NCI-H2227 treated with DMSO at 0.1 percent for 48 hours (cell line): ENCODE measurements around the gene ZBTB42.

Source experiments
- DNase-seq: peaks from one replicate; lab custom pipeline; 2025; lab: John Stamatoyannopoulos, UW

ZBTB42 gene

GRCh38 chr14:104769324-104770071, 31.4 kb upstream of the ZBTB42 start:
- DNase-seq, result no peak

DNA sequence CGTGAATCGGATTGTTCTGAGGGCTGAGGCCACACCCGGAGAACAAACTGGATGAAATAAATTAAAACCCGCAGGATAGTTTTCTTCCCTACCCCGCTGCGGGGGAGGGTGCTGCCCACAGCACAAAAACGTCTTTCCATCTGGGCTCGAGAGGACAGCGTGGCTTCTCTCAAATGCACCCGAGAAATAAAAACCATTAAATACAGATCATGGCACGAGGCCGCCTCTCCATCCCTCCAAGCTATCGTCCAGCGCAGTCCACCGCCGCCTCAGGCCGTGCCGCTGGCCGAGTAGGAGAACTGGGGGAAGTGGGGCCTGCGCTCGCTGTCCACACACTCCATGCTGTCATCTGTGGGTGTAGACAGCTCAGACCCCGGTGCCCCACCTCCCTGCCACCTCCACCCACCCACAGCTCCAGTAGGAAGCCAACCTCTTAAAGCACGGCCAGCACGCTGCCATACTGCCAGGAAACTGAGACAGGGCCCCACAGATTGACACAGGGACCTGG, 30.8 kb upstream of the ZBTB42 start:
- DNase-seq, result no peak

DNA sequence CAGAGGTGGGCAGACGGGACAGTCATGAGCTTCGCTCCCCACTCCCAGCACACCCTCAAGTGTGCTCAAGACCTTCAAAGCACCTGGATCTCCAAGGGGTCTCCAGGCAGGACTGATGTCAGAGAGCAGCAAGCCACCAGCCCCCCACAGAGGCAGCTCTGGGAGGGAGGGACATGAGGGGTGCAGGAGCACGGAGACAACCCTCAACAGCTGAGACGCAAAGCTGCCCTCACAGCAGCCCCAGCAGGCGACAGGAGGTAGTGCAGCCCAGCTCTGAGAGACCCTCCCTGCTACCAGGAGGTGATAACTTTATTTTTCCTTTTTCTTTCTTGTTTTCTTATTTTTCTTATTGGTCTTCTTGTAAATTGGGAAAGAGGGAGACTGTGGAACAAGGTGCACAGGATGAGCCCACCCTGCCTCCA, 30.0 kb upstream of the ZBTB42 start:
- DNase-seq, result no peak

DNA sequence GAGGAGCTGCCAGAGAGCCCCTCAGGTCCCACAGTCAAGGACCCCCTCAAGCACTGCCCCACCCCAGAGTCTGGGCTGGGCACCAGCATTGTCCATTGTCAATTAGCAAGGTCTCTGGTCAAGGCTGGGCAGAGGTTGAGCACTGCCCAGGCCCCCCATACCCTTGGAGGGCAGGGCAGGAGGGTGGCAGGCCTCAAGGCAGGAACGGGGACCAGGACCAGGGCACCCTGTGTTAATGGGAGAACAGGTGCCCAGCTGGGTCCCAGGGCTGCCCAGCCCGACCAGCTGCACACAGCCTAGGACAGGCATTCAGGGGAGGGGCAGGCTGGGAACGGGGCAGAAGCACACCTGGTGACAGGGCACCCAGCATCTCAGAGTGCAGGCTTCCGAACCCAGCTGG, 29.5 kb upstream of the ZBTB42 start:
- DNase-seq, result no peak

DNA sequence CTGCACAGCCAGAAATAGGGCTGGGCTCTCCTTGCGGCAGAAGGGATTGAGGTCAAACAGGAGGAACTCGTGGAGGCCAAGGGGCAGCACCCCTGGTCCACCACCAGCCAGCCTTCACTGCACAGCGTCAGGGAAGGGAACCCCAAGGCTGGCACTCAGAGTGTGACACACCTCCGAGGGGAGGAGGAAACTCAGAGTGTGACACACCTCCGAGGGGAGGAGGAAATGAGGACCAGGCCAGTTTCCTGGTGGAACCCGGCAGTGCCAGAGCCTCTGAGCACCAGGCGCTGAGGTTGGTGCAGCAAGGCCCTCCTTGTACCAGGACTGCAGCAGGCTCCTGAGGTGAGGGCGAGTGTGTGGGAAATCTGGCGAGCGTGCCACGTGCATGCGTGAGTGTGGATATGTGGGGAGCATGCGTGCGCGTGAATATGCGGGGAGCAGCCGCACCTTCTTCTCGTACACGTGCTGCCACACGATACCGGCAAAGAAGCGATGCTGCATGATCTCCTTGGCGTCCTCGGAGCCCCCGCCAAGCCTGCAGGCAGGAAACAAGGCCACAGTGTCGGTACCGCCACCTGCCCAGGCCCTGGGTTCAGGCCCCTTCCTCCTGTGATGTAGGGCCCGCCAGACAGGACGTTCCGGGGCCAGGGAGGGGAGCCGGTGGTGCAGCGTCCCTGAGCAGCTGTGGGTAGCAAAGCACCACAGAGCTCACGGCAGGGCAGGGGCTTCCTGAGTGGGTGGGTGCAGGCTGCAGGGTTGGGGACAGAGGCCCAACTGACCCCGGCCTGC, 28.8 kb upstream of the ZBTB42 start:
- no peak for DNase-seq

GRCh38 chr14:104772707-104773504, 28.0 kb upstream of the ZBTB42 start:
- no peak for DNase-seq

- DNase-seq, result no peak
Observed at GRCh38 chr14:104773505-104774452, 27.1 kb upstream of the ZBTB42 start.

GRCh38 chr14:104774453-104775072, 26.3 kb upstream of the ZBTB42 start:
- no peak for DNase-seq

DNA sequence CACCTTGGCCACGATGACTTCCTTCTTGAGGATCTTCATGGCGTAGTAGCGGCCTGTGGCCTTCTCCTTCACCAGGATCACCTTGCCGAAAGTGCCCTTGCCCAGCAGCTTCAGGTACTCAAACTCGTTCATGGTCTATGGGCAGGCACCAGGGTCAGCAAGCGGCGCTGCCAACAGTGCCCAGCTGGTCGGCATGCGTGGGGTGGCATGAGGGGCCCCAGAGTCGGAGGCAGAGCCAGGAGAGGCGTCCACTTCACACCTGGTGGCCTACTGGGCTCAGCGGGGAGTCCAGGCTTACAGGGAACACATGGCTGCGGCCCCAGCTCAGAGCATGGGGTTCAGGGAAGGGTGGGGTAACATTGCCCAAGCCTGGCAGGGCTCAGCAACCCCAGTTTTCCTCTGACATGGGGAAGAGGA, 25.8 kb upstream of the ZBTB42 start:
- no peak for DNase-seq

DNA sequence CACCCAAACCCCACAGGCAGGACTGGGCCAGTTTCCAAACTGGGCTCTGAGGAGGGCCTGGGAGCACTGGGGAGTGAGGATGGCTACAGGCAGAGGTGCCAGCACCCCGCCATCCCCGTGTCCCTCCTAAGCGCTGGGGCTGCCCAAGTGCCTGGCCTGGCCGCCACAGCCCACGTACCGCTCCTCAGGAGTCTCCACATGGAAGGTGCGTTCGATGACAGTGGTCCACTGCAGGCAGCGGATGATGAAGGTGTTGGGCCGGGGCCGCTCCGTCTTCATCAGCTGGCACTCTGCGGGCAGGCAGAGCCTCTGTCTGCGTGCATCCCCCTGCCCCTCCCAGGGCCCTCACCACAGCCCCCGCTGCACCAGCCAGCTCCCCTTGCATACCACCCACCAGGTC, 24.4 kb upstream of the ZBTB42 start:
- no peak for DNase-seq

DNA sequence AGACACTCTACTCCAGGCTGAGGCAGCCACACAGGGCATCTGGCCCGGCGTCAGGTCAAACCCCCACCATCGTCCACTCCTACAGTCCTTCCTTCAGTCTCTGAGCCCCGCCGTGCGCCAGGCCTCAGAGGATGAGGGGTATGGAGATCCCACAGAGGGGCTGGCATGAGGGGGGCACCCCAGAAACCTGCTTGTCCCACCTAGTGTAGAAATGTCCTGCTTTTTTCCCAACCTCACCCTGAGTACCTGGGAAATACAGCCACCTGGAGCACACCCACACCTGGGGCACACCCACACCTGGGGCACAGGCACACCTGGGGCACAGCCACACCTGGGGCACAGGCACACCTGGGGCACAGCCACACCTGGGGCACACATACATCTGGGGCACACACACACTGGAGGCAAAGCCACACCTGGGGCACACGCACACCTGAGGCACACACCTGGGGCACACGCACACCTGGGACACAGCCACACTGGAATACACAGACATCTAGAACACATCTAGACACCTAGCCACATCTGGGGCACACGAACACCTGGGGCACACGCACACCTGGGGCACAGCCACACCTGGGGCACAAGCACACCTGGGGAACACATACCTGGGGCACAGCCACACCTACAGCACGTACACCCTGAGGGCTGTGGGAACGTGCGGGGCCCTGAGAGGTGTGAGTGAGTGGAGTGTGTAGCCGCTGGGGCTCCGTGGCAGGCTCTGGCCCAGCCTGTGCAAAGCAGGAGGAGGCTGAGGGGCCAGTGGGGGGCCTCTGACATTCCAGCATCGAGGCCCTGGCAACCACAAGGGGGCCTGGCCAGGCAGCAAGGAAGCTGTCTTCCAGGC, 23.7 kb upstream of the ZBTB42 start:
- DNase-seq, result no peak

GRCh38 chr14:104777808-104778249, 23.1 kb upstream of the ZBTB42 start:
- DNase-seq, result no peak

- DNase-seq, result no peak
Observed at GRCh38 chr14:104778694-104779331, 22.1 kb upstream of the ZBTB42 start.

GRCh38 chr14:104779776-104780512, 21.0 kb upstream of the ZBTB42 start:
- DNase-seq, result no peak

DNA sequence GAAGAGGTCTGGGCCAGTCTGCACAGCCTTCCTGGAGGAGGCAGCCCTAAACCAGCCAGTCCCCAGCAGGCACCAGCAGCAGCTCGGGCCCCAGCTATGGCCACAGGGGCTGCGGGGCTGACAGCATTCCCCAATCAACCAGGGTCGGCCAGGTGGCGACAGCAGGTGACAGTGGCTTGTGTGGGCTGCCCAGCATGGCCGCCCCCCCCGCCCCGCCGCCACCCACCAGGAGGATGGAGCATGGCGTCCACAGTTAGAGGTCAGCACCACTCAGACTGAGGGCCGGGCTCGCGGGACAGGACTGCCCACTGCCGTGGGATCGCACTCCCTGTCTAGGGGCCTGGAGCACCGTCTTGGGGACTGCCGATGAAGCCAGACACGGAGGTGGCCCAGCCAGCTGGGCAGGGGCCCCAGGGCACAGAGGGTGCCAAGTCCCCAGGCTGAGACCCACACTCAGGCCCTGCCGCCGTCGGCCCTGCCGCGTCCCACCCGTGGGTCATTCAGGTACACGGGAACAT, 20.3 kb upstream of the ZBTB42 start:
- no peak for DNase-seq

GRCh38 chr14:104781271-104782077, 19.4 kb upstream of the ZBTB42 start:
- DNase-seq, result no peak

- DNase-seq, result no peak
Observed at GRCh38 chr14:104782086-104782807, 18.7 kb upstream of the ZBTB42 start.
